RPMI8226 (cell line): ENCODE data around the gene GGT6.
"Not testable (repeated sequence)": the region's sequence is repeated elsewhere in the genome, so short reads cannot be mapped to it uniquely, and the experiment has no call there.

ENCODE experiments used
- DNase-seq: peaks from one replicate; pipeline ENCODE4 v3.0.0-alpha.2; 2015

GGT6 gene

GRCh38 chr17:4560421-4560820, at the start of gene GGT6:
GGT6 (minus strand) TSS chr17:4560577; CDS start chr17:4560521, 56 bp downstream.
- no peak for DNase-seq

GRCh38 chr17:4610162-4610561, 49.8 kb upstream of the GGT6 start:
- DNase-seq = no peak

DNA sequence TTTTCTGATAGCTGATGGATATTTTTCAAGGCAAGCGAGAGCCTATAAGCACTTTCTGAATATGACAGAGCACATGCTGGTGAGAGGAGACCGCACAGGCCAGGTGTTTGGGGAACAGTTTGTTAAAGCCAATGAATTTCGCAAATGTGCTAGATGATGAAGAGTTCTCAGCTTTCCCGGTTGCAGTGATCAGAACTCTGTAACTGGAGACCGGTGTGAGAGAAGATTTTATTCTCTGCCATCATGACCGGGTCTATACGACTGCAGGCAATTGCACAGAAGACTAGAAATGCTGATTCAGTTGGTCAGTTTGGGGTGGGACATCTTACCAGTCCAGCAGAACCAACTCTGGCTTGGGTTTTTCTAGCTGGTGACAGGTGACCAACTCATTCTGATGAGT, 49.4 kb upstream of the GGT6 start:
- no peak for DNase-seq

DNA sequence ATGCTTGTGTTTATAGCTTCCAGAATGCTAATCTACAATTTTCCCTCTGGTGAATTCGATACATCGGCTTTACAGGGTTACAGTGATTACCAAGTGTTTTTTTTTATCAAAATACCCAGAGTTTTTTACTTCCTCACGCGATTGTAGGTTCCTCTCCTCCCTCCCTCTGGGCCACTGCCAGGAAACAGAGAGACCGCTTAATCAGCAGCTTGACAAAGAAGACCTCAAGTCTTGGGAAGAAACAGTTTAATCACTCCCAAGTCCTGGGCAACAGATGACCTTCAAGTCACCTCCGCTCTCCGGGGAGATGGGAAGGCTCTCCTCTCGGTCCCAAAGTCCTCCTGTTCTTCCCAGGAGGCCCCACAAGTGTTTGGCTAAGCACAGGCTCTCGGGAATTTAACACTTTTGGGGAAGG, 47.4 kb upstream of the GGT6 start:
- peak; percentile 87 for DNase-seq

- no peak for DNase-seq
These were observed 46.9 kb upstream of the GGT6 start for GRCh38 chr17:4607261-4607741.

DNA sequence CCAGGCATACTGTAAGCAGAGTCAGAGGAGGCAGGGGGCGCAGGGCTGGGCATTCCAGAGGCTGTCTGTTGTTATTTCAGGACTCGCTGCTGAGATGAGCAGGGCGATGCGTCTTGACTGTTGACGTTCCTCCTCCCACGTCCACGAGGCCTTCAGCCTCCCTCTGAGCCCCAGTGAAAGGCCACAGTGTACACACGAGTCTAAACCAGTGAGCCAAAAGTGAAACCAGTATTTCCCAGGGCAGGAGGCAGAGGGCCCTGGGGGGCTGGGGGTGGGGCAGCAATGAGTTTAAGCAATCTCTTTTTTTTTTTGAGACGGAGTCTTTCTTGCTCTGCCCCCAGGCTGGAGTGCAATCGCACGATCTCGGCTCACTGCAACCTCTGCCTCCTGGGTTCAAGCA, 45.4 kb upstream of the GGT6 start:
- DNase-seq = peak; percentile 78

DNA sequence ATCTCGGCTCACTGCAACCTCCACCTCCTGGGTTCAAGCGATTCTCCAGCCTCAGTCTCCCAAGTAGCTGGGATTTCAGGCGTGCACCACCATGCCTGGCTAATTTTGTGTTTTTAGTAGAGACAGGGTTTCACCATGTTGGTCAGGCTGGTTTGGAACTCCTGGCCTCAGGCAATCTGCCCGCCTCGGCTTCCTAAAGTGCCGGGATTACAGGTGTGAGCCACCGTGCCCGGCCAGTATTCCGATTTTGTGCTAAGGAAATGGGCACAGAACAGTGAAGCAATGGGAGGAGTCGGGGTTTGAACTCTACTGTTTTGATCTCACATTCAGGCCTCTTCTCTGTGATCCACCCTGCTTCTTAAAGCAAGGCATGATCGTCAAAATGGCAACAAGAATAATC, 44.4 kb upstream of the GGT6 start:
- not testable (repeated sequence) for DNase-seq

DNA sequence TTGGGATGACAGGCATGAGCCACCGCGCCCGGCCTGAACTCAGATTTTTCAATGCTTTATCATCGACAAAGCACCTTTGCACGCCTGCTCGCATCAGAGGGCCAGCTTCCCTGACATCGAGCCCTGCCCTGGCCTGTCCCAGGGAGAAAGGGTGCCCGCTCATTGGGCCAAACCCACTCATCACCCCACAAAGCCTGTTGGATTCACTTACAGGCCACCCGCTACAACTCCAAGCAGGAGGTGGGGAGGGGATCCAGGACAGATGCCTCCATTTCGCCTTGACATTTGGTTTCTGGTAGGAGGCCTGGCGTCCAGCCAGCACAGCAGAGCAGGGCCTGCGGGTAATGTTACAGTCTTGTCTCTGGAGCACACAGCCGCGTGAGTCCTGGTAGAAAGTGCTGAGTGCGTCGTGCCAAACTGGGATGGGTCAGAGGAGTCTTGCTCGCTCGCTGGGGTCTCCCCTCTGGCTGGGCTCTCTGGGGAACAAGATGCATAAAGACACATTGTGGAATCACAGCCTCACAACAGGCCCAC, 43.8 kb upstream of the GGT6 start:
- DNase-seq = peak; percentile 82

DNA sequence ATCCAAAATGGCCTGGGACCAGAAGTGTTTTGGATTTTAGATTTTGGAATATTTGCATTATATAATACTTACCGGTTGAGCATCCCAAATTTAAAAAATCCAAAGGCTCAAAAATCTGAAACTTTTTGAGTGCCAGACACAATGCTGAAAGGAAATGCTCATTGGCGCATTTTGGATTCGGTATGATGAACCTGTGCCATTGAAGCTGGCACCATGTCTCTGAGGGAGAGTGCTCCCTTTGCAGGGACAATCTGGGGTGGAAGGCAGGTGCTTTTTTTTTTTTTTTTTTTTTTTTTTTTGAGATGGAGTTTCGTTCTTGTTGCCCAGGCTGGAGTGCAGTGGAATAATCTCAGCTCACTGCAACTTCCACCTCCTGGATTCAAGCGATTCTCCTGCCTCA, 41.7 kb upstream of the GGT6 start:
- DNase-seq = no peak

DNA sequence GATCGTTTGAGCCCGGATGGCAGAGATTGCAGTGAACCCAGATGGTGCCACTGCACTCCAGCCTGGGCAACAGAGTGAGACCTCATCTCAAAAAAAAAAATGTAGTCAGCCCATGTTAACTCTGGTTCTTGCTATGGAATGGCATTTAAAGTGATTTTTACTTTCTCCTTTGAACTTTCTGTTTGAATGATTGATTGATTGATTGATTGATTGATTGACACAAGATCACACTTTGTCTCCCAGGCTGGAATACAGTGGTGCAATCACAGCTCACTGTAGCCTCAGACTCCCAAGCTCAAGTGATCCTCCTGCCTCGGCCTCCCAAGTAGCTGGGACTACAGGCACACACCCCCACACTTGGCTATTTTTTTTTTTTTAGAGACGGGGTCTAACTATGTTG, 40.9 kb upstream of the GGT6 start:
- no peak for DNase-seq

GRCh38 chr17:4600563-4600962, 40.2 kb upstream of the GGT6 start:
- no peak for DNase-seq

DNA sequence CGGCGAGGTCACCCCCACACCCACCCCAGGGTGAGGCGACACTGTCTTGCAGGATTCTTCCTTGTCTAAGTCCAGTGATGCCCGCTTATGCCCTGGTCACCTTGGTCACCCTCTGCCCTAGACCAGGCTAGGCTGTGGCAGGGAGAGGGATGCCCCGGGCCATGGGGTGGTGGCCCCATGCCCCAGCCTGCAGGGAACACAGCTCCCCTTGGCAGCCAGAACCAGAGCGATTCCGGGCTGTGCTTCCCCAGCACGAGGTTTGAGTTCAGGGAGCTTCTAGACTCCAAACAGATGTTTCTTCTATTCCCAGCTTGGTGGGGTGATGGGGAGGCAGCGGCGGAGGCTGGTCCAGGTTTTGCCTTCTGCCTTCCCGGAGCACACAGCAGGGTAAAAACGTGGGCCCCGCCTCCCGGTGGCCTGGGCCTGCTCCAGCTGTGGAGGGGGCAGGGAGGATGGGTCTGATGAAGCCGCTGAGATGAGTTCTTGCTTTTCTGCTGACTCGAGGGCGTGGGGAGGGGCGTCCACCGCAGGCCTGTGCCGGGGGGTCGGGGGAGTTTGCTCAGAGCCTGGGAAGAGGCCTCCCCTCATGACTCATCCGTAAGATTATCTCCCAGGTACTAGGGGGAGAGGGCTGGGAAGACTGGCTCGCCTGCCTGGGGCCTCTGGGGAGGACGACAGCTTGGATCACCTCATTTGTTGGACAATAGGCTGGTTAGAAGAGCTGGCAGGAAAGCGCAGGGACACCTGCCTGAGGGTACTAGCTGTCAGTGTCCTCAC, 39.3 kb upstream of the GGT6 start:
- DNase-seq = peak; percentile 48

DNA sequence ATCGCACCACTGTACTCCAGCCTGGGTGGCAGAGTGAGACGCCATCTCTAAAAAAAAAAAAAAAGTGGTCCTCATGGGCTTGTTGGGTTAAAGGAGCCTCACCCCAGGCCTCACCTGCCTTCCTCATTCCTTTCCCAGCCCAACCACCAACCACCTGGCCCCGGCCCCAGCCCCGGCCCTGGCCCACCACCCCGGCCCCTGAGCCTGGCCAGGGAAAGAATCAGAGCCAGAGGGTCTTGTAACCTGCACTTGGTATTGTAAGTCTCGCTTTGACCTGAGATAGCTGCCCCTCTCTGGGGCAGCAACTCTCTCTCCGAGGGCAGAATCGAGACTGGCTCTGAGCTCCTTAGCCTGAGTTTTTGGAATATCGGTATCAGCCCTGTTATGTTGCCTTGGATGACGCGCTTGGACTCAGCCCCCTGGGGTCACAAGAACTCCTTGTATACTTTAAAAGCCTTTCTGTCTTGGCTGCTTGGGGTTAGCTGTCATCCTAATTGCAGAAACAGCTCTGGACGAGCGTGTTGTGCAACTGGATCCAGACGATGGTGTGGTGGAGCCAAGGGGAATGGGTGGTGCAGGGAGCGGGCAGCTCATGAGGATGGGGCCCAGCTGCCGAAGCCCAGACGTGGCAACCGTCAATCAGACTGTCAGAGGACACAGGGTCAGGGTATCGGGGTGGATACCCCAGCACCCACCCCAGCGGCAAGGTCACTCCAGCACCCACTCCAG, 38.6 kb upstream of the GGT6 start:
- no peak for DNase-seq

- DNase-seq = no peak
These were observed 37.6 kb upstream of the GGT6 start for GRCh38 chr17:4597975-4598374.

GRCh38 chr17:4596636-4597380, 36.4 kb upstream of the GGT6 start:
- DNase-seq = no peak

DNA sequence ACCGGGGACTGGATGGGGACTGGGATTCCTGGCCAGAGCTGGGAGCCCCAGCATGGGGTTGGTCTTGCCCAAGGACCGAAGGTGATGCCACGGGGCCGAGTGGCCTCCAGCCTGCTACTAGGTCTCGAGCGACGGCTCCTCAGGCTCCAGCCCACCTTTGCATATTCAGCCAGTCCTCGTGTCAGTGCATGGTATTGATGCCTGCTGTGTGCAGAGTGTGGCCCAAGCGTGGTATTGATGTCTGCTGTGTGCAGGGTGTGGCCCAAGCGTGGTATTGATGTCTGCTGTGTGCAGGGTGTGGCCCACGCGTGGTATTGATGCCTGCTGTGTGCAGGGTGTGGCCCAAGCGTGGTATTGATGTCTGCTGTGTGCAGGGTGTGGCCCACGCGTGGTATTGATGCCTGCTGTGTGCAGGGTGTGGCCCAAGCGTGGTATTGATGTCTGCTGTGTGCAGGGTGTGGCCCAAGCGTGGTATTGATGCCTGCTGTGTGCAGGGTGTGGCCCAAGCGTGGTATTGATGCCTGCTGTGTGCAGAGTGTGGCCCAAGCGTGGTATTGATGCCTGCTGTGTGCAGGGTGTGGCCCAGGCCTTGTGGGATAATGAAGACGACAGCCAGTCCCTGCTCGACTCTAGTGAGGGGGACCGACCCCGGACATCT, 35.4 kb upstream of the GGT6 start:
- DNase-seq = not testable (repeated sequence)

- DNase-seq = peak; percentile 55
These were observed 34.7 kb upstream of the GGT6 start for GRCh38 chr17:4594931-4595684.

DNA sequence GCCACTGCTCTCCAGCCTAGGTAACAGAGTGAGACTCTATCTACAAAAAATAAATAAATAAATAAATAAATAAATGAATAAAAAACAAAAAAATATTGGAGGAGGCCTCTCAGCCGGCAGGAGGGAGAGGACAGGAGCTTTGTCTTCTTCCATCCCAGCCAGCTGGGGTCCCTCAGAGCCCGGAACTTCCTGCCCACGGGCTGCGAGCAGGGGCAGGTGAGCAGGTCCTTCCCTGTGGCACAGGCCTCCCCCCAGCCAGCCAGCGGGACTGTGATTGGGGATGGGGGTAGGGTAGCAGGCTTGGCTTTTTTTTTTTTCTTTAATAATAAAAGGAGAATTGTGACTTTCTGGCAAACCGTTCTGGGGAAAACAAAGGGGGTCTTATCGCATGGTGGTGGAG, 34.0 kb upstream of the GGT6 start:
- DNase-seq = no peak

DNA sequence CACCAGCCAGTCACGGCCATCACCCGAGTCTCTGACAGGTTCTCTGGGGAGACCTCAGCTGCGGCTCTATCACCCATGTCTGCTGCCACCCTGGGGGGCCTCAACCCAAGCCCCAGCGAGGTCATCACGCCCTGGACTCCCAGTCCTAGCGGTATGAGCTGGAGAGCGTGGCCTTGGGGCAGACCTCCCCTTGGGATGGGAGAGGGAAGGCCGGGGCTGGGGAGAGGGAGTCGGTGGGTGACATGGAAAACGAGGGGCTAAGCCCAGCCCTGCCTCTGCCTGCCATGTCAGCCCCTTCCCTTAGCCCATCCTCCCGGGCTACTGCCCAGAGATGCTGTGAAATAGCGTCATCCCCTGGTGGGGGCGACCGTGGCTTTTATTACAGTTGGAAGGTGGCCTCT, 32.6 kb upstream of the GGT6 start:
- DNase-seq = no peak

GRCh38 chr17:4592240-4593005, 32.0 kb upstream of the GGT6 start:
- no peak for DNase-seq

DNA sequence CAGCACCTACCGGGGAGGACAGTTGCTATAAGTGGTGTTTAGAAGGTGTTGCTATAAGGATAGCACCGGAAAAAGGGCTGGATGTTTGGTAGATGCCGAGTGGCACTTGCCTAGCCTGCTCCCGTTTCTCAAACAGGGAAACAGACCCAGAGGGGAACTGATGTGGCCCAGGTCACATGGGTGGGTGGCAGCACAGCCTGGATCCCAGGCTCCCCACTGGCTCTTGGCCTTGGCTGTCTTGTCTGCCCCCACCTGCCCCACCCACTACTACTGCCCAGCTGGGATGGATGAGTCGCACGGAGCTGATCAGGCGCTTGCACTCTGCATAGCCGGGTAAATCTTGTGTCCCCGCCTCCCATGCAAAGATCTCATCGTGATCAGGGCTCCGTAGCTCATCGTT, 31.2 kb upstream of the GGT6 start:
- DNase-seq = no peak
